ENCODE data around the gene ARHGAP32. TPM values are rescaled to one million over a fixed set of nuclear protein-coding genes. Genes with fewer than 3 reads are reported as not detected.

ARHGAP32 gene
- total RNA-seq, 2 experiments from 2014 or later, result 8.7 to 10.0 TPM

DNA sequence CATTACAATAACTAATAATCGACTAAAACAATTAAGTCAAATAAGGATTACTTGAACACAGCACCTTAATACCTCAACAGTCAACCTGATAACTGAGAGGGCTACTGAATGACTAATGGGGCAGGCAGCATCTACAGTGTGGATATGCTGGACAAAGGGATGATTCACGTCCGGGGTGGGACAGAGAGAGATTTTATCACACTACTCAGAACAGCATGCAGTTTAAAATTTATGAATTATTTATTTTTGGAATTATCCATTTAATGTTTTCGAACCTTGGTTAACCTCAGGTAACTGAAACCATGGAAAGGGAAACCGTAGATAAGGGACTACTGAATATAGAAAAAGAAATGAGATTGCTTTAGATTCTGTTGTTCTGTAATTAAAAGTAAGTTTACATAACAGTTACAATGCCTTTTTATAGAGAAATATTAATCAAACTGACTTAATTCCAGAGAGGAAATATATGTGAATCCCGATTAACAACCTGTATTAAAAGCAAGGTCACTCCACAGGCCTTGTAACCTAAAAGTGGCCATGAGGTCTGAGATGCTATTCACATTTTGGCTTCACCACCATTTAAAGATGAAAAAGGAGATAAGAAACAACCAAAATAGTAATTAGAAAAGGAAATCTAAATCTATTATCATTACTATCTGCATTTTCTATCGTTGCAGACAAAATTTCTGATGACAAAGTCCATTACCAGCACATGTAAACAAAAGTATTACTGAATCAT is 130.5 kb downstream of the ARHGAP32 start:
- Mint-ChIP-seq H3K36me3 (ENCODE audit: low read depth) (peaks cover 28% of the 10 kb centered on the region), H3K27me3 (no peaks in the 10 kb centered on the region), H3K4me1 (ENCODE audit: low read depth) (no peaks in the 10 kb centered on the region), H3K4me3 (no peak overlapping the region), H3K27ac (no peak overlapping the region), H3K9me3 (no peaks in the 10 kb centered on the region)
- DNase-seq, result no peak
- H3K9me3 ChIP-seq (ENCODE audit: control insufficient read depth in 1 of 2, insufficient read depth in 1 of 2, low read length in 2 of 2), result no peaks in the 10 kb centered on the region
- POLR2A ChIA-PET, result no interaction called here
- no peak overlapping the region for H3K27ac ChIP-seq (ENCODE audit: low read depth in 1 of 2, low read length in 2 of 2)
- intact Hi-C loops (cut with DNase I, micrococcal nuclease), result no loop called here
- H3K27me3 ChIP-seq (ENCODE audit: control insufficient read depth in 1 of 2, insufficient read depth in 2 of 2, low read length in 2 of 2), result no peaks in the 10 kb centered on the region
- no peaks in the 10 kb centered on the region for H3K36me3 ChIP-seq (ENCODE audit: insufficient read depth, low read length)
- no peak for ATAC-seq (ENCODE audit: poor library complexity)
- no peaks in the 10 kb centered on the region for H3K4me1 ChIP-seq (ENCODE audit: insufficient read depth, low read length)
- TF ChIP-seq, protein P1, sequence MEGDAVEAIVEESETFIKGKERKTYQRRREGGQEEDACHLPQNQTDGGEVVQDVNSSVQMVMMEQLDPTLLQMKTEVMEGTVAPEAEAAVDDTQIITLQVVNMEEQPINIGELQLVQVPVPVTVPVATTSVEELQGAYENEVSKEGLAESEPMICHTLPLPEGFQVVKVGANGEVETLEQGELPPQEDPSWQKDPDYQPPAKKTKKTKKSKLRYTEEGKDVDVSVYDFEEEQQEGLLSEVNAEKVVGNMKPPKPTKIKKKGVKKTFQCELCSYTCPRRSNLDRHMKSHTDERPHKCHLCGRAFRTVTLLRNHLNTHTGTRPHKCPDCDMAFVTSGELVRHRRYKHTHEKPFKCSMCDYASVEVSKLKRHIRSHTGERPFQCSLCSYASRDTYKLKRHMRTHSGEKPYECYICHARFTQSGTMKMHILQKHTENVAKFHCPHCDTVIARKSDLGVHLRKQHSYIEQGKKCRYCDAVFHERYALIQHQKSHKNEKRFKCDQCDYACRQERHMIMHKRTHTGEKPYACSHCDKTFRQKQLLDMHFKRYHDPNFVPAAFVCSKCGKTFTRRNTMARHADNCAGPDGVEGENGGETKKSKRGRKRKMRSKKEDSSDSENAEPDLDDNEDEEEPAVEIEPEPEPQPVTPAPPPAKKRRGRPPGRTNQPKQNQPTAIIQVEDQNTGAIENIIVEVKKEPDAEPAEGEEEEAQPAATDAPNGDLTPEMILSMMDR (IDR thresholded peaks at IDR 0.05), result no peak
- H3K4me3 ChIP-seq (ENCODE audit: low read length), result no peak overlapping the region
- CTCF ChIA-PET, result no interaction called here

DNA sequence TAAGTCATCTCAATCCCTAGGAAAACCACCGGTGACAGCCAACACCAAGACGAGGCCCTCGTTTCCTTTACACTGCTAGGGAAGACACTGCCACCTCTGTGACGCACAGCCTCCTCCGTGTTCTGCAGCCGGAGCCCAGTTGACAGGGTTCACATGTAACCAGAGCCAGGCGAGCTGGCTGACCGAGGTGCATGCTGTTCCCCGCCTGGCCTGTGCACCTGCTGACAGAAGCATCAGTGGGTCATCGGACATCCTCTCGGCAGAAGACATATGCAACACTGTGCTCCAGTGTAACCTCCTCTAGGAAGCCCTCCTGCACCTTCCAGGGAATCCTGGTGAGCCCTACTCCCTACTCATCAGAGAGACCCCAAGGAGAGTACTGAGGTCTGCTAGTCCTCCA is 135.2 kb downstream of the ARHGAP32 start:
- H3K36me3 ChIP-seq (ENCODE audit: insufficient read depth, low read length), result no peaks in the 10 kb centered on the region
- no peaks in the 10 kb centered on the region for H3K27me3 Mint-ChIP-seq
- H3K4me1 Mint-ChIP-seq (ENCODE audit: low read depth), result no peaks in the 10 kb centered on the region
- no peaks in the 10 kb centered on the region for H3K9me3 ChIP-seq (ENCODE audit: control insufficient read depth in 1 of 2, insufficient read depth in 1 of 2, low read length in 2 of 2)
- CTCF ChIA-PET, result no interaction called here
- H3K27ac Mint-ChIP-seq, result no peak overlapping the region
- no peak for DNase-seq
- no peak for ATAC-seq (ENCODE audit: poor library complexity)
- TF ChIP-seq, protein P1 (IDR thresholded peaks at IDR 0.05), result no peak
- H3K36me3 Mint-ChIP-seq (ENCODE audit: low read depth), result peaks cover 3% of the 10 kb centered on the region
- no peak overlapping the region for H3K4me3 Mint-ChIP-seq
- H3K4me1 ChIP-seq (ENCODE audit: insufficient read depth, low read length), result no peaks in the 10 kb centered on the region
- intact Hi-C loops (cut with DNase I, micrococcal nuclease), result no loop called here
- H3K4me3 ChIP-seq (ENCODE audit: low read length), result no peak overlapping the region
- H3K9me3 Mint-ChIP-seq, result no peaks in the 10 kb centered on the region
- POLR2A ChIA-PET, result no interaction called here
- no peak overlapping the region for H3K27ac ChIP-seq (ENCODE audit: low read depth in 1 of 2, low read length in 2 of 2)
- H3K27me3 ChIP-seq (ENCODE audit: control insufficient read depth in 1 of 2, insufficient read depth in 2 of 2, low read length in 2 of 2), result no peaks in the 10 kb centered on the region

DNA sequence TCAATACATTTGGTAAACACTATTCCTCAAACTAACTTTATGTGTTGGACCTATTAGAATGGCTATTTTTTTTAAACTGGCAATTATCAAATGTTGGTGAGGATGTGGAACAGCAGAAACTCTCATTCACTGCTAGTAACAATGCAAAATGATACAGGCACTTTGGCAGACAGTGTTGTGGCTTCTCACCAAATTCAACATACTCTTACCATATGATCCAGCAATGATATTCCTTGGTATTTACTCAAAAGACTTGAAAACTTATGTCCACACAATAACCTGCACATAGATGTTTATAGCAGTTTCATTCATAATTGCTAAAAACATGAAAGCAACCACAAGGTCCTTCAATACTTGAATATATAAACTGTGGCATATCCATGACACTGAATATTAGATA is 136.9 kb downstream of the ARHGAP32 start:
- no peak overlapping the region for H3K27ac ChIP-seq (ENCODE audit: low read depth in 1 of 2, low read length in 2 of 2)
- H3K9me3 ChIP-seq (ENCODE audit: control insufficient read depth in 1 of 2, insufficient read depth in 1 of 2, low read length in 2 of 2), result no peaks in the 10 kb centered on the region
- CTCF ChIA-PET, result no interaction called here
- no peaks in the 10 kb centered on the region for H3K4me1 ChIP-seq (ENCODE audit: insufficient read depth, low read length)
- no peak for ATAC-seq (ENCODE audit: poor library complexity)
- Mint-ChIP-seq H3K4me1 (ENCODE audit: low read depth) (no peaks in the 10 kb centered on the region), H3K27ac (no peak overlapping the region), H3K27me3 (no peaks in the 10 kb centered on the region), H3K36me3 (ENCODE audit: low read depth) (no peaks in the 10 kb centered on the region), H3K9me3 (no peaks in the 10 kb centered on the region), H3K4me3 (no peak overlapping the region)
- no peaks in the 10 kb centered on the region for H3K36me3 ChIP-seq (ENCODE audit: insufficient read depth, low read length)
- DNase-seq, result no peak
- POLR2A ChIA-PET, result no interaction called here
- TF ChIP-seq, protein P1 (IDR thresholded peaks at IDR 0.05), result no peak
- intact Hi-C loops (cut with DNase I, micrococcal nuclease), result no loop called here
- H3K4me3 ChIP-seq (ENCODE audit: low read length), result no peak overlapping the region
- H3K27me3 ChIP-seq (ENCODE audit: control insufficient read depth in 1 of 2, insufficient read depth in 2 of 2, low read length in 2 of 2), result no peaks in the 10 kb centered on the region
